Stimulated activated CD4-positive, alpha-beta T cell treated with anti-CD3 and anti-CD28 coated beads, Interleukin-4, amount 100 ng/mL, for 1 hour (primary cell): ENCODE results near the gene AMIGO1.
A peak's percentile ranks its signal among the peaks of the same experiment; 100 is the strongest.
"Not testable (repeated sequence)": the region's sequence is repeated elsewhere in the genome, so short reads cannot be mapped to it uniquely, and the experiment has no call there.

Source experiments
- DNase-seq: peaks from one replicate; pipeline ENCODE4 v3.0.0-alpha.2; 2020

AMIGO1 gene

DNA sequence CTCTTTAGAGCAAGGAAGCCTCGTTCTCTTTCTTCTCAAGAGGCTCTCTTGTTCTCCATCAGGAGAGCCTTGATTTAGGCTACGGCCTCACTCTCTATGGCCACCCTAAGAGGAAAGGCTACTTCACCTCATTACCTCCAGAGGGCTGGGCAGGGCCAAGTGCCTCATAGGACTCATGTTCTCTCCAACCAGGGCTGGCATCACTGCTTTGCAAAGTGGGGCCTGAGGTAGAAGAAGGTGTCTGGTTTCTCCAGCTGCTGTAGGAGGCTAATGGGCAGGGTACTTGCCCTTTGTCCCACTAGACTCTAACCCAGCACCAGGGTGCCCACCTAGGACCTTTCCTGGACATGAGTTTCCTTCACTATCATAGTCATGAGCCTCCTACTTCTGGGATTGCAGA is 27.9 kb downstream of the AMIGO1 start:
- DNase-seq: no peak

DNA sequence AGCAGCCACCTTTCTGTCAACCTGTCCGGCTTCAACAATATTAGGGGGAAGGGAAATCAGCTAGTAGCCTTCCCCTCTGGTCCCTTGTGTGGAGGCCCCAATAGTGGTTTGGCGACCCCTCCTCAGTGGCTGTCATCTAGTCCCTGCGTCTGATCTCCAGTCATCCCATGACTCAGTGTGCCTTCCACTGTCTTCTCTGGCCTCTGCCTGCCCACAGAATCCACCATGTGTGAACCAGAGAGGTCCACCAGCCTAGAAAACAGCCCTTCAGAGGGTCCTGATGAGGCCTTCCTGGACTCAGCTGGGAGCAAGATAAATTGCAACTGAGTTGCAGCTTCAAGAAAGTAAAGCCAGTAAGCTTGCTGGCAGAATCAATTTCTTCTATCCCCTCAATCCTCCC is 29.6 kb downstream of the AMIGO1 start:
- no peak for DNase-seq

DNA sequence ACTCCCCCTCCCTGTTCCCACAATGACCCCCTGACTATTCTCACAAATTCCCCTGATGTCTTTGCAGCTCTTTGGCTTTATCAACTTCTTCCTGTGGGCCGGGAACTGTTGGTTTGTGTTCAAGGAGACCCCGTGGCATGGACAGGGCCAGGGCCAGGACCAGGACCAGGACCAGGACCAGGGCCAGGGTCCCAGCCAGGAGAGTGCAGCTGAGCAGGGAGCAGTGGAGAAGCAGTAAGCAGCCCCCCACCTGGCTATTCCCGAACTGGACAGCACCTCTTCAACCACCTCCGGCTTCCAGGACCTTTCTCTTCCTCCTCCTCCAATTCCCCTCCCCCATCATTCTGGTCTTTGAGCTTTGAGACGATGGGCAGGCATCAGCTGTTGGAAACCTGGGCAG is 30.2 kb downstream of the AMIGO1 start:
- DNase-seq: no peak

DNA sequence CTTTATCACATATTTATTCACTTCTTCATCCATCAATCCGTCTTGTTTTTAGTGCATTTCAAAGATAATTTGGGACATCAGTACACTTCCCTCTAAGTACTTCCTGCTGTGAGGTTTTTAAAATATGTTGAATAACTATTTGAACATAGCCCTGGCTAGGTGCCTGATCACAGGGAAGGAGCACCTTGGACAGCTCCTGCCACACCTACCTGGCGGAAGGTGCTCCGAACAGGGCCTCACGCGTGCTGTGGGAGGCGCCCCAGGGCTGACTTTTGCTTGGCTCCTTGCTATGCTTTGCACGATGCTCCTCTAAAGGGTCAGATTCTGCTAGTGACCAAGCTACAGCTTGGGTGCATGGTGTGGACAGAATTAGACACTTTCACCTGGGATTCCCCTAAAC is 30.7 kb downstream of the AMIGO1 start:
- peak; percentile 41 for DNase-seq

DNA sequence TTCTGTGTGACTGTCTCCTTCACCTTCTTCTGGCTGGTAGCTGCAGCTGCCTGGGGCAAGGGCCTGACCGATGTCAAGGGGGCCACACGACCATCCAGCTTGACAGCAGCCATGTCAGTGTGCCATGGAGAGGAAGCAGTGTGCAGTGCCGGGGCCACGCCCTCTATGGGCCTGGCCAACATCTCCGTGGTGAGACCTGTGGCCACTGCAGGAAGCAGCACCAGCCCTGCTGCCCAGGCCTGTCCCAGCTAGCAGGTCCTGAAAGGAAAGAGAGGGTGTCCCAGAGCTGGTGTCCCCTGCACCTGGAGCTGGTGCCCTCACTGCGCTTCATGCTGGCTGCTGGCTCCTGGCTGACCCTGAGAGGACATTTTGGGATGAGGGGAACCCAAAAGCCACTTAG is 31.7 kb downstream of the AMIGO1 start:
- no peak for DNase-seq

DNA sequence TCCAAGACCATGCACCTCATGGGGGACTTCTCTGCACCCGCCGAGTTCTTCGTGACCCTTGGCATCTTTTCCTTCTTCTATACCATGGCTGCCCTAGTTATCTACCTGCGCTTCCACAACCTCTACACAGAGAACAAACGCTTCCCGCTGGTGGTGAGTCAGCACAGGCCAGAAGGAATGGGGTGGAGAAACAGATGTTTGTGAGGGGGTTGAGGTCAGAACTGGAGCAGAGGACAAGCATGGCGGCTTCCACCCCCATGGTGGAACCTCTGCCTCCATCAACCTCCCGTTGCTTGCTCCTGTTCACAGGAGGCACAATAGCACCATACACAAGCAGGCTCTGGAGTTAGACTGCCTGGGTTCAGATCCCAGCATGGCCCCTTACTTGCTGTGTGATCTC is 32.7 kb downstream of the AMIGO1 start:
- DNase-seq: no peak

DNA sequence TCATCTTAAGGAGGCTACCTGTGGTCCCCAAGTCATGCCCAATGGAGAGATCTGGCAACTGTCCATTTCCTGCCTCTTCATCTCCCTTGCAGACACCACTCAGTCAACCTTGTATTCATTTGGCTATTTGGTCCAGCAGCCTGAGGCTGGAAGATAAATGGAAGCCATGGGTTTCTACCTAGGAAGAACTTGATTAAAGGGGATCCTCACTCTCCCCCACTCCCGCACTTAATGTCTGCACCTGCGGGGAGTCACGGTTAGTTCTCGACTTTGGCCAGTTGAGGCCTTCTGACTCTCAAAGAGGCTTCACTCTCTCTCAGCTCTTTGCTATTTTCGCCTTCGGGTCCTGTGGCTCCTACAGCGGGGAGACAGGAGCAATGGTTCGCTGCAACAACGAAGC is 34.3 kb downstream of the AMIGO1 start:
- no peak for DNase-seq

DNA sequence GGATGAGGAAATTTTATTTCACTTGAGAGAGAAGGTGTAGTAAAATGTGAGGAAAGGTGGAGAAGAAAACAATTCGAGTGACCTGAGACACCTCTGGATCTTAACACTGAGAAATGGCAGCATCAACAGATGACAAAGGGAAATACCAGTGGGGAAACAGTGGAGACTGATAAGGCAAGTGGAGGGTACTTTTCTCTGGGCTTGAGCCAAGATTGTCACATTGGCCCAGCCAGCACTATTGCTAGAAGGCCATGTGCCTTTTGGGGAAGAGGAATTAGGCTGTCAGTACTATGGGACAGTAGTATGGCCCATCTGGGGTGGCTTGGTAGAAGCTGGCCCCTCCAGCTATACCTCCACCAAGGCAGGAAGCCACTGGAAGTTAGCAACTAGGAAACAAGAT is 34.8 kb downstream of the AMIGO1 start:
- DNase-seq: no peak

DNA sequence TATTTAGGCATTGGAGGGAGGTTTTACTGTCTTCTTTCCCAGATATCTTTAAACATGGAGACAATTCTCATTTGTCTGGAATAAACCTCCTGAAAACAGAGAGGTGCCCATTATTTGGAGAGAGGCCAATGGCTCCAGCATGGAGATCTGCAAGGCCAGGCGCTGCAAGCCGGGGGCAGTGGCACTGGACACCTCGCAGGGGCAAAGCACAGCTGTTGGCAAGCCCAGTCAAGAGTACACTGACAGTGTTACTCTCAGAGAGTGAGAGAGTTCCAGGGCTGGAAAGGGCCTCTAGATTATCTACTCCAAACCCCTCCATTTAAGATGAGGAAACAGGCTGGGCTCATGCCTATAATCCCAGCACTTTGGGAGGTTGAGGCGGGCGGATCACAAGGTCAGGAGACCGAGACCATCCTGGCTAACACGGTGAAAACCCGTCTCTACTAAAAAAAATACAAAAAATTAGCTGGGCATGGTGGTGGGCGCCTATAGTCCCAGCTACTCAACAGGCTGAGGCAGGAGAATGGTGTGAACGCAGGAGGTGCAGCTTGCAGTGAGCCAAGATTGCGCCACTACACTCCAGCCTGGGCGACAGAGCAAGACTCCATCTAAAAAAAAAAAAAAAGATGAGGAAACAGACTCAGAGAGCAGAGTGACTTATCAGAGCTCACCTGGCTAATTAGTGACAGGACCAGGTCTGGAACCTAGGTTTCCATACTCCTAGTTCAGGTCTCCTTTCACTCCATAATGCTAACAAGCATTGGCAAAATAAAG is 36.1 kb downstream of the AMIGO1 start:
- not testable (repeated sequence) for DNase-seq

DNA sequence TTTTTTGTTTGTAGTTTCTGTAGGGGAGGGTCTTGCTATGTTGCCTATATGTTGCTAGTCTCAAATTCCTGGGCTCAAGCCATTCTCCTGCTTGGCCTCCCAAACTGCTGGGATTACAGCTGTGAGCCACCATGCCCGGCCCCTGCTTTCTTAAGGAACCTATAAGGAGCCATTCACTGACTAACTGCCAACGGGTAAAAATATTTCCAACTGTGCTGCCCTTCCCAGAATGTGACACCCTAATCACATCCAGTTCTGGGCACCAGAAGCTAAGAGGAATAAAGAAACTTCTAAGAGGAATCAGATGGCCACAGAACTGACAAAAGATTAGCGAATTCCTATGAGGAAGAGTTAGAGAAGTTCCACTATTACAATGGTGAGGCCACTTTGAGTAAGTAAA is 36.7 kb downstream of the AMIGO1 start:
- DNase-seq: no peak

DNA sequence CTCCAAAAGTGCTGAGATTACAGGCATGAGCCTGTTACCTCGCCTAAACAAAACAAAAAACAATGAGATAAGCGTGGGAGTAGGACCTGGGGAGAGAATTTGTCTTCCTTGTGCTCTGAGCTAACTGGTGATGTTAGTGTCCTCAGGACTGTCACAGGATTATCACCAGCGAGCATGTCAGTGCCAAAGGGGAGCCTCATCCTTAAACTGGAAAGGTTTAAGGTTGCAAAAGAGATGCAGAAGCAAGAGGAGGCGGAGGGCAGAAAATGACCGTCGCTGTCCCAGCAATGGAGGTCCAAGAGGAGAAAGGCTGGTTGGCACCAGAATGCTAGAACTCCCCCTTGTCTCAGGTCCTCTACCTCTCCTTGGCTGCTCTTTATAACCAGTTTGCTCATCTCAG is 39.3 kb downstream of the AMIGO1 start:
- DNase-seq: no peak

DNA sequence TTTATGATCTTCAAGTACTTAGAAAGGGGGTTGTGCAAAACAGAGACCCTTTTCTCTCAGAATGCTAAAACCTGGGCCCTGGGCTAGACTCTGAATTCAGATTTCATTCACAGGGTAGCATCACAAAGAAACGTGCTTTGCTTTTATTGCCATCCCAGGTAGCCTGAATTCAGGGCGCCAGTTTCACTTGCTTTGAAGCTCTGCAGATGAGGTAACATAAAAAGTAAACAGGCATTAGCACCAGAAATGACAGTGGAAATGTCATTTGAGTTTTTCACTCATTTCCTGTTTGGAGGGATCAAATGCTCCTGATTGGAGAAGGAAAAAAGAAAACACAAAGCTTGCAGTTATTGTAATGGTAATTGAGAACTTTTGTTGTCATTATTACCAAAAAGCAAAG is 40.6 kb downstream of the AMIGO1 start:
- DNase-seq: no peak

DNA sequence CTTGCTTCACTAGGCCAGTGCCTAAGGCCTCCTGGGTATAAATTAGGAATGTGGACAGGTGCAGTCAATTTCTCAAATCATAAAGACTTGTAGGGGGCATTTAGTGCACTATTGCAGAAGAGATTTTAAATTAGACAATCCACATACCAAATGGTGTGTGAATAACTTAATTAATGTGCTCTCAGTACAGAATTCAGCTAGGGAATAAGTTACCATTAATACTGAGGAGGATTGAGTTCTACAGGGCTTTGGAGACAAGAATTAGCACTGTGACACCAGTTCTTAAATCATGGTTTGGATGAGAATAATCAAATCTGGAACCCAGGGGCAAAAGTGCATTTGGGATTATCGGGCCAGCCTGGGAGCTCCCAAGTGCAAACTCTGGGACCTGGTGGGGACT is 41.5 kb downstream of the AMIGO1 start:
- no peak for DNase-seq

DNA sequence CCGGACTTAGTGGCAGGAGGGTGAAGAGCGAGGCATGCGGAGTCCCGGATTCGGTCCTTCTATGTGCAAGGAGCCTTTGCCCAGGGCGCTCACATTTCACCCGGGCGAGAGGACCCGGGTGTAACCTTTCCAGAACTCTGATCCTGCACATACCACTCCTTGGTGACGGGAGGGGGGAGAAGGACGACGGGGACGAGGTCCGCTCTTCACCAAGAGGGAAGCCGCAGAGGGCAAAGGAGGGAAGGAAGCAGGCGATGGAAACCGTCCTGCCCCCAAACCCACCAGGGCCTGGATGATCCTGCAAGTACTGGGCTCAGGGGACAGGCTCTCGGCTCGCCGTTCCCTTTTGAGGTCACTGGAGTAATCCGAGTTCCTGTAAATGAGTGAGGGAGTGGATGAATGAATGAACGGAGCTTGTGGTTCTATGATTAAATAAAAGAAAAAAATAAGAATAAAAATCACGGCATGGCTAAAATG is 42.2 kb downstream of the AMIGO1 start:
- no peak for DNase-seq

DNA sequence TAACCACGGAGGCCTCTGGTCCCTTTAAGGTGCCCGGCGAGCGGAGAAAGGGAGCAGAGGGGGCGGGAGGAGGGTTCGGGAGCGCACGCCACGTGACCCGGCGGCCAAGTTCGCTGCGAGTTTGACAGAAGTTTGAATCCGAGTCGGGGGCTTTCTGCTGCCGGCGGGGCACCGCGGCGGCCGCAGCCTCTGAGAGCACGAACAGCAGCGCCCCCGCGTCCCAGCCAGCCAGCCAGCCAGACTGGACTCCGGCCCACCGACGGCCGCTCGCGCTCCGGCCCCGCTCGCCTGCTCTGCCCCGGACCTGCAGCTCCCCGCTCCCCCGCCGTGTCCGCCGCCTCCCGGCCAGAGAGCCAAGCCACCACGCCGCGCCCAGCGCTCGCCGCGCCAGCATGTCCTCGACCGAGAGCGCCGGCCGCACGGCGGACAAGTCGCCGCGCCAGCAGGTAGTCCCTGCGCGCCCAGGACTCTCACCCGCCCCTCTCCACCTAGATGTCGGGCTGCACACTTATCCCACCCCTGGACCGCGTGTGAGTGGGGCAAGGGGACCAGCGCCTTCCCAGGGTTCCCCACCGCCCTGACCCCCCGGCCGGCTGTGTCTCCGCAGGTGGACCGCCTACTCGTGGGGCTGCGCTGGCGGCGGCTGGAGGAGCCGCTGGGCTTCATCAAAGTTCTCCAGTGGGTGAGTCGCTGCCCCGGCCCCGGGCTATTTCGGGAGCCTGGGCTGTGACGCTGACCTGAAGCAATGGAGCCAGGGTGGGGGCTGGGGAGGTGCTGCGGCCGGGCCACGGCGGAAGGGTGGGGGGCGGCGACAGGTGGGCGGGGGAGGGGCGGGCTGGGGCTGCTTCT is 42.9 kb downstream of the AMIGO1 start, which contains the start of gene SYPL2:
Gene SYPL2, plus strand, starts transcription at position 95 of the 849 bp plus-strand sequence. Its CDS starts 298 bp downstream, at position 393.
- peak; percentile 37 for DNase-seq

DNA sequence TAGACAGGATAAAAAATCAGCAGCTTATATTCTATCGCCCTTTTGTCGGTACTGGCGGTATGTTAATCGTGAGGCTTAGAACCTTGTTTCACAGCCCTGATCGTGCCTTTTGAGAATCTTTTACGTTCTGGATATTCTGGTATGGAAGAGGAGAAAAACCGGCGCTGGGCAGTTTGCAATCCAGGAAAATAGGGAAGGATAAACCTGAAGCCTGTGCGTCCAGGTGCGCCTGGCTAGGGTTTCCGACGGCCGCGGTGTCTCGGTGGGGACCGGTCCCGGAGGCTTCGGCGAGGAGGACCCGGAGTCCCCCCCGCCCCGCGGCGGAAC is 43.4 kb downstream of the AMIGO1 start:
- no peak for DNase-seq

DNA sequence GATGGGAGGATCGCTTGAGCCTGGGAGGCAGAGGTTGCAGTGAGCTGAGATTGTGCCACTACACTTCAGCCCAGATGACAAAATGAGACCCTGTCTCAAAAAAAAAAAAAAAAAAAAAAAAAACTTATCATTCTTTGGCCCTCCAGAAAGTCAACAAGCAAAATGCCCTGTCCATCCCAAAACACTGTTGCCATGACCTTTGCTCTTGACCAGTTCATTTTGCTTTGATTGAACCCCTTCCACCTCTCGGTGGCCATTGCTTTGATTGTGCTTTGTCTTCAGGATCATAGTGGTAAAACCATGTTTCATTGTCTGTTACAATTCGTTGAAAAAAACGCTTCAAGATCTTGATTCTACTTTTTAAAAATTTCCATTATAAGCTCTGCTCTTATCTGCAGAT is 51.7 kb downstream of the AMIGO1 start:
- DNase-seq: no peak

DNA sequence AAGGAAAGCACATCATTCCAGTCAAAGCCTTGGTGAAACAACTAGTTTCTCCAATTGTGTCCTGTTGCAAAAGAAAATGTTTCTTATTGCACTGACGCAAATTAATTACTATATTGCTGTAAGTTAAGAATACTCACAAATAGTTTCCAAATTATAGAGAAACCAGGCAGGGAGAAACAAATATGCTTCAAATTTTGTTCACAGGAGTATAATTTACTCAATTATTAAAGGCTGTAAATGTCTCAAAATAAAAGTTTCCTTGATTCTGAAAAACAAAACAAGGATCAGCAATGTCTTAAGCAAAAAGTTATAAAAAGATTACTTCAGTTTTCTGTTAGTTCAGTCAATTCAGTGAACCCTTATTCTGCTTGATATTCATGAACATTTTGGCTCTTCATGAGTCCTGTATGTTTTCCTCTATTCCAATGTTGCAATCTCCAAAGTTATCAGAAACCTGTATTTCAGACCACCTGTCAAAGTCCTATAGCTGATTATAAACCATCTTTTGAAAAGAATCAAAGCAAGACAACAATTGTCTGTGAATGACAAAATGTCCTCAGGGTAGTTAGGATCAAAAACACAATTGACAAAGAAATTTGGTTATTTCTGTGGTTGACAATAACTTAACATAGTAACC is 54.9 kb downstream of the AMIGO1 start:
- no peak for DNase-seq
